Omental fat pad (tissue), 4 donors: ENCODE results near the gene HSPG2. TPM values are rescaled to one million over a fixed set of nuclear protein-coding genes. Genes with fewer than 3 reads are reported as not detected.
A peak's percentile ranks its signal among the peaks of the same experiment; 100 is the strongest.

Experiments used
- ATAC-seq: fragments of 150-250 bp; one replicate; pipeline ENCODE4 v1.9.1; 2016; ENCODE audit warnings: mild to moderate bottlenecking, moderate library complexity; ENCODE audit not compliant: low FRiP score
- DNase-seq: peaks from one replicate; pipeline ENCODE4 v3.0.0-alpha.2; 2019; ENCODE audit warnings: low spot score
- CTCF ChIP-seq, 3 donors: fragments of 450-650 bp; IDR thresholded peaks; one replicate each; pipeline ENCODE4 v1.5.1; 2016 to 2017; ENCODE audit warnings: antibody characterized with exemption in 3 of 3, mild to moderate bottlenecking in 3 of 3, moderate library complexity in 2 of 3
- total RNA-seq, 4 donors: library from RNA; depleted of rRNA; stranded (reverse); fragments of >200 nt; gene quantifications; one replicate each; pipeline ENCODE4 v1.1.0, GENCODE V29; 2016

Gene HSPG2
- total RNA-seq, 4 donors from 2014 or later = 66.0 to 496 (median 198) TPM

DNA sequence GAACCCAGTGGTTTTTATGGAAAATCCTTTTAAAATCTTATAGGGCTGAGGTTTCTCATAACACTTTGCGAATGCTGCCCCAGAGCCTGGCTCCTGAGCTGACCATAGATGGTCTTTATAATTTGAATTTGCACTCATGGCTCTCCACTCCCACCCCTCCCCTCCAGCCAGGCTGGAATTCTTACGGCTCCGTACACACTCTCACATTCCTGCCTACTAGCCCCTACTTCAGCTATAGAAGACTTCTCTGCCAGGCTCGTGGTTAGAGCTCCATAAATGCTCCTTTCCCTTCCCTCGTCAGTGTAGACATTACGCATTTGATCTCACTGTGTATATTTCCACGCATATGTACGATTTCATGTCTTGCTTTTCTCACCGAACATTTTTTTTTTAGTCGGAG, 5.4 kb upstream of the HSPG2 start:
- ATAC-seq (no peak), DNase-seq (no peak)
- TF ChIP-seq CTCF (IDR thresholded peaks at IDR 0.05) = no peak

DNA sequence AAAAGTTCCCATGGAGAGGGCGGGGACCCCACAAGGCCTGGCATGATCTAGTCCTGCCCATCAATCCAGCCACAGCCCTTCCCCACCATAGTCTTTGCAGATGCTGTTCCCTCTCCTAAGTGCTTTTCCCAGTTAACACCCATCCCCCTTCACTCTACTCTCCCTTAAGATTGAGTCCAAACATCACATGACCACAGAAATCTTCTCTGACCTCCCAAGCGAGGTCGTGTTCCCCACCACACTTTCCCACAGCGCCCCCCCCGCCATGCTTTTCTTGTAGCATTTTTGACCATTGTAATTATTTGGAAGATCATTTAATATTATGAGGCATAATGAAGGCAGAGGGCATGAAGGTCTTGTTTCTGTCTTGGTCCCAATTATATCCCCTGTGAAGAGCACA, 4.3 kb upstream of the HSPG2 start:
- no peak for TF ChIP-seq CTCF (IDR thresholded peaks at IDR 0.05)
- ATAC-seq (no peak), DNase-seq (no peak)

DNA sequence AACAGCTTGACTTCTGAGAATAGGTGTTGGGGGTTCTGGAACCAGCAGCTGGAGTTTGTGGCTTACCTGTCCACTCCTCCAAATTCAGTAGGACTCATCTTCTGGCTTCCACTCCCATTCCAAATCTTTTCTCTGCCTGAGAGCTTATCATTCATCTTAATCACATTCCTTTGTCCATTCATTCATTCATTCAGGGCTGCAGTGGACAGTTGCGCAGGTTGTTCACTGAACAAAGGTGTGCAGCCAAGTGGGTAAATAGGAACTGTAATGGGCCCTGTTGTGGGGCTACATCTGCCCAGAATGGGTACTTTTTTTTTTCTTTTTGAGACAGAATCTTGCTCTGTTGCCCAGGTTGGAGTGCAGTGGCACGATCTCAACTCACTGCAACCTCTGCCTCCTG, 3.4 kb upstream of the HSPG2 start:
- ATAC-seq = no peak
- TF ChIP-seq CTCF (IDR thresholded peaks at IDR 0.05) = no peak

GRCh38 chr1:21939650-21940374, 2.7 kb upstream of the HSPG2 start:
- ATAC-seq = peak; percentile 54
- no peak for TF ChIP-seq CTCF (IDR thresholded peaks at IDR 0.05)
- peak; percentile 89 for DNase-seq

More for the DNA sequence above, 3.4 kb upstream of the HSPG2 start:
- no peak for DNase-seq

DNA sequence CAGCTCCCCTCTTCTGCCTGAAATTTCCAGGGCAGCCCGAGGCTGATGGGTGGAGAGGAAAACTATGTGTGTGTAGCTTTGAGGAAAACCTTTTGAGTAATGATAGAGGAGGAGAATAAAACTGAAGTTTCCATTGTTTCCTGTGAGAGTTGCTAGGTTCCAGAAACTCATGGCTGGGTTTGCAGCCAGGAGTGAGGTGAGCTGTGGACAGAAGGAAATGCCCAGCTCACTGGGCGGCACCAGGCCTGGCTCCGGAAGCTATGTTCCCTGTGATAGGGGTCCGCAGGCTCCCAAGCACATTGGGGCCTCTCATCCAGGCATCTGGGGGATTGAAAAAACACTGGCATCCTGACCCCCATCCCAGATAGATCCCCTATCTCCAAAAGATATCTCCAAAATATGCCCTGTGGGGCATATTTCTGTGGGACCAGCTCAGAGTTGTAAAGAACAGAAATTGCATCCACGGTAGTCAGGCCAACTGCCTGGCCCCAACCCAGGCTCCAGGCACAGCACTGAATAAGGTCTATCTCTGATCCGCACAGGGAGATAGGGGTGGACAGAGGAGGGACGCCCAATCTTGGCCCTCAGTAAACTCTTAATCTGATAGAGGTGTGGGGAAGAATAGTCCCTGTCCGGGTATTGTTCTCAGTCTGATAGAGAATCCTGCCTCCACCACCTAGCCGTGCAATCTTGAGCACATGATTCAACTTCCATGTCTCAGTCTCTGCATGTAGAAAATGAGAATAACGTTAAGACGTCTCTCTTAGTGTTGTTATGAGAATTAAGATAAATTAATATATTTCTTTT, 1.8 kb upstream of the HSPG2 start:
- DNase-seq (no peak), ATAC-seq (no peak)
- no peak for TF ChIP-seq CTCF (IDR thresholded peaks at IDR 0.05)

DNA sequence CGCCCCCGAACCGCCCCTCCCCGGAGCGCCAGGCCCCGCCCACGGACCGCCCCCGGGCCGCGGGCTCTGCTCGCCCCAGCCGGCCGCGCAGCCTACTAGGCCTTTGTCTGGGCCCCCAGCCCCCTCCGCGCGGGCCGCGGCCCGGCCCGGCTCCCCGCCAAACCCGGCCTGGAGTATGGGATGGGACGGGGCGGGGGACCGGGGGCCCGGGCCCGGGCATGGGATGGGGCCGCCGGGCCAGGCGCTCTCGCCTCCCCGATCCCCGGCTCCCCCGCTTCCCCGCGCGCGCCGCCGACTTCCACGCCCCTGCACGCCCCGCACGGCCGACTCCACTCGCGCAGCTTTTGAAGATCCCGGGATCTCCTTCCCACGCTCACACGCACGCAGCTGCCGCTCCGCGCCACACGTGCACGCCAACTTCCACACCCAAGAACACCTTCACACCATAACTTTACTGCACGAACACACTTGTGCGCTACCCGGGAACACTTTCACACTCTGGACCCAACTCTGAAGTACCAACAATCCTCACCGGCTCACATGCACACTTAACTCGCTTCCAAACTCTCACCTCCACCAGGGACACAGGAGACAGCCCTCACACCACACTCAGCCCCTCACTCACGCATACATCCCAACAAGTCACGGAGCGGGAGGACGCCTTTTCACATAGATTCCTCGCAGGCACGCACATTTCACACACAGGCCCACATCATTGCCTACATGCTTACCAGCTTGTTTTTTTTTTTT, 437 bp upstream of the HSPG2 start:
- DNase-seq (no peak), ATAC-seq (peak; percentile 78)
- TF ChIP-seq CTCF (IDR thresholded peaks at IDR 0.05) = no peak
